GM19035 (cell line): ENCODE data around the gene PRR36.
"Not testable (repeated sequence)": the region's sequence is repeated elsewhere in the genome, so short reads cannot be mapped to it uniquely, and the experiment has no call there.

ENCODE experiments used
- ATAC-seq: cut with Tn5 transposase; IDR thresholded peaks from one replicate; pipeline ENCODE4 v1.9.1; 2021; ENCODE audit not compliant: unreplicated experiment

The PRR36 gene

GRCh38 chr19:7874076-7874896 is at the start of gene PRR36:
TSS of gene PRR36 (minus strand) at chr19:7874390. CDS start at chr19:7873689, 701 bp downstream.
- no peak for ATAC-seq

GRCh38 chr19:7923295-7924191 is 49.4 kb upstream of the PRR36 start:
- no peak for ATAC-seq

GRCh38 chr19:7922836-7923195 is 48.6 kb upstream of the PRR36 start:
- ATAC-seq: no peak

- ATAC-seq: no peak
Observed at GRCh38 chr19:7921967-7922835, 48.0 kb upstream of the PRR36 start.

- ATAC-seq: no peak
Observed at GRCh38 chr19:7921302-7921966, 47.2 kb upstream of the PRR36 start.

GRCh38 chr19:7920519-7921301 is 46.5 kb upstream of the PRR36 start:
- ATAC-seq: peak; percentile 40

- ATAC-seq: peak; percentile 63
Observed at GRCh38 chr19:7919610-7920518, 45.7 kb upstream of the PRR36 start, which contains the start of gene SNAPC2. TSS of gene SNAPC2 (plus strand) at chr19:7920338. CDS start at chr19:7920367, 29 bp downstream.

- no peak for ATAC-seq
Observed at GRCh38 chr19:7918615-7919421, 44.6 kb upstream of the PRR36 start.

GRCh38 chr19:7918062-7918614 is 43.9 kb upstream of the PRR36 start:
- not testable (repeated sequence) for ATAC-seq

- no peak for ATAC-seq
Observed at GRCh38 chr19:7917267-7918061, 43.3 kb upstream of the PRR36 start.

- ATAC-seq: no peak
Observed at GRCh38 chr19:7916955-7917266, 42.7 kb upstream of the PRR36 start.

GRCh38 chr19:7916103-7916954 is 42.1 kb upstream of the PRR36 start:
- ATAC-seq: no peak

GRCh38 chr19:7915250-7916102 is 41.3 kb upstream of the PRR36 start:
- no peak for ATAC-seq

GRCh38 chr19:7914598-7915045 is 40.4 kb upstream of the PRR36 start, which contains the start of gene TGFBR3L:
TSS of gene TGFBR3L (plus strand) at chr19:7914830.
- no peak for ATAC-seq

GRCh38 chr19:7914099-7914498 is 39.9 kb upstream of the PRR36 start:
- no peak for ATAC-seq
